LHCN-M2 (cell line): ENCODE data around the gene ZNF121. TPM values are rescaled to one million over a fixed set of nuclear protein-coding genes. Genes with fewer than 3 reads are reported as not detected.
A peak's percentile ranks its signal among the peaks of the same experiment; 100 is the strongest.

Source experiments
- DNase-seq: peaks from one replicate; pipeline ENCODE4 v3.0.0-alpha.2; 2012; ENCODE audit warnings: low read depth
- total RNA-seq: library from RNA; depleted of rRNA; stranded (reverse); fragments of >200 nt; gene quantifications from 2 replicates; pipeline ENCODE4 v1.2.3, GENCODE V29; 2014; rRNA removed

Gene ZNF121
- total RNA-seq, 1 experiment from 2014 or later = 34.3 TPM

DNA sequence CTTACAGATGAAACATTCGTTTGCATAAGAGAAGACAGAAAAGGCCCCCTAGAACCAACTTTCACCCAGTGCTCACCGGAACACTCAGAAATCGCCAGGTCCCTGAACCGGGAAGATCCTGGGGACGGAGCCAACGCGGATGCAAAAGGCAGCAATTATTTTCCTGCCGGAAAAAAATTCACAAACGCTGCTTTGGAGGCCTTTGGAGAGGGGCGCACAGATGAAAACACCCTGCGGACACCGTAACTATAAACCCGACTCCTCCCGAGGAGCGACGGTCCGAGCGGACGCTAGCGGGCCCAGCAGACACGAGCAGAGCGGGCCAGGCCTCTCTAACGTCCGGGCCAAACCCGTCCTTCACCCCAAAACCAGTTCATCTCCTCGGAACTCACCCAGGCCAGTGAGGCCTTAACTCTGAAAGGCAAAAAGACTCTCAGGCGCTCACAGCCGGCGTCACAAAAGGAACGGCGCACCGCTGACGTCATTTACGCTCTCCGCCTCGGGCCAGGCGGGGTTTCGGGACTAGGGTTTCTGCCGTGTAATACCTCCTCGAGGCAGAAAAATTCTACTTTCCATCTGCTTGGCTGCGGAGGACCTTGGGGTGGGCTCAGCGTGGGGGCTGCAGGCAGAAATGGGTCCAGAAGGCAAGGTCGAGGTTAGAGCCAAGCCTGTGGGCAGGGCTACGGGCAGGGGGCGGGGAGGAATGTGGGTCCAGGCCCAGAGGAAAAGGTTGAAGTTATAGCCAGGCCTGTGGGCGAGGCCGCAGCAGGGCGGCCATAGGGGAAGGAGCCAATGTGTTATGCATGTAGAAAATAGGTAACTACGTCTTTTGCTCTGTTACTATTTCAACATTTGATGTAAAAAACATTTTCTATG is 45.9 kb downstream of the ZNF121 start, which contains the start of gene ZNF426:
TSS of gene ZNF426 (minus strand) at position 463 of the 876 bp plus-strand sequence. CDS start 2,413 bp downstream, outside the sequence.
- peak; percentile 89 for DNase-seq

DNA sequence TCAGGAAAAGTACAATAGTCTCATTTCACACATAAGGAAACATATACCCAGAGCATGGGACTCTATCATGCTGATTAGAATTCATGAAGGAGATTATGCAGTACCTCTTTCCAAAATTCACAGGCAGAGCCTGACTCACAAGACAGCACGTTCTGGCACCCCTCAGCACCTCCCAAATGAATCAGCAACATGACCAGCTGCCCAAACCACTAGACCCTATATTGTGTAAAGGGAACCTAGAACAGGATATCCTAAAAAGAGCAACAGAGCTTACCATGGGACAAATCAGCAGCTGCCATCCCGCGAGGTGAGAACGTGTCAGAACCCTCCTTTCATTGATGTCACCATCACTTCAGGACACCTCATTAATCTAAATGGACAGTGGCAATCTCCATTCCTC is 48.4 kb downstream of the ZNF121 start:
- DNase-seq = peak; percentile 56

DNA sequence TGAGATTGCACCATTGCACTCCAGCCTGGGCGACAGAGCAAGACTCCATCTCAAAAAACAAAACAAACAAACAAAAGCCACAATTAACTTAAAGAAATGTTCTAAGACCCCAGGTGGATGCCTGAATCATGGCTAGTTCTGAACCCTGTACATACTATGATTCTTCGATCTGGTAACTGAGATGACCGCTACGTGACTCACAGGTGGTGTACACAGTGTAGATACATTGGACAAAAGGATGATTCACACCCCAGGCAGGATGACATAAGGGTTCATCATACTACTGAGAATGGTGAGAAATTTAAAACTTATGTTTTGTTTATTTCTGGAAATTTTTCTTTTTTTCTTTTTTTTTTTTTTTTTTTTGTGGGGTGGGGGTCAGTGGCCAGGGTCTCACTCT is 52.4 kb downstream of the ZNF121 start:
- peak; percentile 66 for DNase-seq

DNA sequence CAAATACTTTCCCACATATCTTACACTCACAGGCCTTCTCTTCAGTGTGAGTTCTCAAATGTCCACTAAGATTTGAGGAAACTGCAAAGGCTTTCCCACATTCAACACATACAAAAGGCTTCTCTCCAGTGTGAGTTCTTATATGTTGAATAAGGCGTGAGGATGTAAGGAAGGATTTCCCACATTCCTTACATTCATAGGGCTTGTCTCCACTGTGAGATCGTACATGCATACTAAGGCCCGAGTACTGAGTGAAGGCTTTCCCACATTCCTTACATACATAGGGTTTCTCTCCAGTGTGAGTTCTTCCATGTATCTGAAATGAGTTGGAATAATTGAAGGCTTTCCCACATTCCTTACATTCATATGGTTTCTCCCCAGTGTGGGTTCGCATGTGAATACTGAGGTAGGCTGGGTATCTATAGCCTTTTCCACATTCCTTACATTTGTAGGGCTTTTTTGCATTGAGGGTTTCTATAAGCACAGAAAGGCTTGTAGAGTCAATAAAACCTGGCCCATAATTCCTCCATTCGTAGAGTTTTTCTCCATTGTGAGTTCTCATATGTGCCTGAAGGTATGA is 55.5 kb downstream of the ZNF121 start:
- DNase-seq = peak; percentile 14

DNA sequence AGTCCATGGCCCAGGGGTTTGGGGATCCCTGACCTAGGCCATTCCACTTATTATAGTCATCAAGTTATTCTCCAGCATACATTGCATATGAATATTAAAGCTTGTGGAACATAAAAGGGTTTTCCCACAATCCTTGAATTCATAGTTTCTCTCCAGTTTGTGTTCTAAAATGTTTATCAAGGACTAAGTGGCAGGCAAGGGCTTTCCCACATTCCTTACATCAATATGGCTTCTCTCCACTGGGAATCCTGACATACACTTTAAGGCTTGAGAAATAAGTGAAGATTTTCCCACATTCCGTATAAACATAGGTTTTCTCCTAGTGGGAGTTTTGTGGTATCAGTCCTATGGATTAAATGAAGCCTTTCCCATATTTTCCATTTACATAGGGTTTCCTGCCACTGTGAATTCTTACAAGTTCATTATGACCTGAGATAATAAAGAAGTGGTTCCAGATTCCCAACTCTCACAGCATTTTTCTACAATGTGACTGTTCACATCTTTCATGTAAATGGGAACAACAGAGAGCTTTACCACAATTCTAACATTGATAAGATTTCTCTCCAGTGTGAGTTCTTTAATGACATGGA is 60.3 kb downstream of the ZNF121 start:
- DNase-seq = no peak

Other genes with a start within 250 kb of the ZNF121 start
- 1.3 and 2.2 TPM in 2 replicates for gene ZNF177, start 221.5 kb downstream of the ZNF121 start, total RNA-seq
- 10.8 and 12.9 TPM in 2 replicates for gene ZNF266, start 148.9 kb downstream of the ZNF121 start, total RNA-seq
- not detected in 2 replicates for gene ZNF560, start 85.9 kb downstream of the ZNF121 start, total RNA-seq
- 10.3 and 13.9 TPM in 2 replicates for gene ZNF426, start 45.9 kb downstream of the ZNF121 start, total RNA-seq
- gene ZNF561, start 36.7 kb upstream of the ZNF121 start, total RNA-seq = 31.6 and 37.3 TPM in 2 replicates
- gene ZNF562, start 90.6 kb upstream of the ZNF121 start, total RNA-seq = 22.7 and 26.2 TPM in 2 replicates
- 3.5 and 4.6 TPM in 2 replicates for gene ZNF846, start 184.2 kb upstream of the ZNF121 start, total RNA-seq
- 16.5 and 16.6 TPM in 2 replicates for gene FBXL12, start 234.6 kb upstream of the ZNF121 start, total RNA-seq
- gene UBL5, start 243.4 kb upstream of the ZNF121 start, total RNA-seq = 493 and 627 TPM in 2 replicates